ENCODE measurements around the gene CALU.

CALU gene

GRCh38 chr7:128739048-128739962 is at the start of gene CALU:
Gene CALU, plus strand, starts transcription at chr7:128739359. Its CDS starts 9,225 bp downstream, at chr7:128748584.
- peak within 1 kb of the TSS; percentile 99 for H3K4me3 Mint-ChIP-seq
- H3K27me3 Mint-ChIP-seq = no peaks in the 10 kb centered on the region
- H3K9me3 Mint-ChIP-seq = no peaks in the 10 kb centered on the region
- peaks cover under 1% of the 10 kb centered on the region for H3K36me3 Mint-ChIP-seq
- peak within 1 kb of the TSS; percentile 96 for H3K27ac Mint-ChIP-seq
- H3K4me1 Mint-ChIP-seq = peaks cover 48% of the 10 kb centered on the region

GRCh38 chr7:128691227-128691626 is 47.9 kb upstream of the CALU start:
- Mint-ChIP-seq H3K27me3 (peaks cover 7% of the 10 kb centered on the region), H3K27ac (no peak overlapping the region), H3K36me3 (peaks cover 2% of the 10 kb centered on the region), H3K4me1 (no peaks in the 10 kb centered on the region), H3K4me3 (no peak overlapping the region), H3K9me3 (no peaks in the 10 kb centered on the region)

DNA sequence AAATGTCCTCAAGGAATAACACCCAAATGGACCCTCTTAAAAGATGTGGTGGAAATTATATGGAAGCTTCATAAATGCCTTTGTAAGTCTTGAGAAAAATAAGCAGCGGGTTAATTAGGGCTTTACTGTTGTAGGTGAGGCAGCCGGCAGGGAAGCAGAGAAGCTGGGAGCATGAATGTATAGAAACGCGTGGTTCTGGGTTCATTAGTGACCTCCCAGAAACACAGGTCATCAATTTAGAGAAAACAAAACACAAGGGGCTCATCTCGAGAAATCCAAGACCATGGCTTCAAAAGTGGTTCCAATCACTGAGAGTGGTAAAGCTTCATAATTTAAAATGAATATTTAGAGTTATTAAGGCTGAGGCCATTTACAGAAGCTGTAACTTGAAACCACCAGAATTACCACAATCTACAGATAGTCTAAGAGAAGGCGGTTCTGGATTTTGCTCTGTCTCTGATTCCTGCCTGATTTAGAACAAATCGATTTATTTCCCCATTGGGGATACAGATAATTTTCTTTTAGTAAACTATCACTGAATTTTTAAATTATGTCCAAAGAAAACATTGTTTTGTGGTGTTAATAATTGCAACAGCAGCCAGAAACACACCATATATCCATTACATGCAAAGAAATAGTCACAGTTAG is 46.4 kb upstream of the CALU start:
- Mint-ChIP-seq H3K4me1 (peaks cover 4% of the 10 kb centered on the region), H3K27me3 (peaks cover 19% of the 10 kb centered on the region), H3K27ac (no peak overlapping the region), H3K4me3 (no peak overlapping the region), H3K9me3 (no peaks in the 10 kb centered on the region), H3K36me3 (no peaks in the 10 kb centered on the region)

- H3K27ac Mint-ChIP-seq = no peak overlapping the region
- H3K36me3 Mint-ChIP-seq = no peaks in the 10 kb centered on the region
Observed at GRCh38 chr7:128693373-128694015, 45.7 kb upstream of the CALU start.

DNA sequence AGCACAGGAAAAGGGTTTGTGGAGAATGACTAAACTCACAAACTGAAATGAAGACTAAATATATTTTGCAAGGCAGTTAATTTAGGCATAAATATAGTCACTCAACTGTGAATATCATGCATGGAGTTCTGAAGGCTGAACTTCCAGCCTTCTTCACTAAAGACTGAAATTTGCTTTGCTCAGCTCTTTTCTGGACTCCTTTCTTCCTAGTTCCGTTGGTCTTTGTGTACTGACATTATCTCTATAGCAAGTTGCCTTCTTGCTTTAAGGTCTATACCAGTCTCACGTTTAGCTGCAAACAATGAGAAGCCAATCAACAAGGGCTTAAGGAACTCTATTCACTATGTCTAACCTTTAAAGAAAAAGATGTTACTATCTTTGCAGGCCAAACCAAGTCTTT is 44.4 kb upstream of the CALU start:
- H3K4me1 Mint-ChIP-seq = peaks cover 11% of the 10 kb centered on the region
- no peak overlapping the region for H3K27ac Mint-ChIP-seq
- no peaks in the 10 kb centered on the region for H3K36me3 Mint-ChIP-seq
- no peak overlapping the region for H3K4me3 Mint-ChIP-seq
- H3K9me3 Mint-ChIP-seq = no peaks in the 10 kb centered on the region
- peaks cover 34% of the 10 kb centered on the region for H3K27me3 Mint-ChIP-seq

More at GRCh38 chr7:128693373-128694015, 45.7 kb upstream of the CALU start:
- Mint-ChIP-seq H3K4me1 (peaks cover 11% of the 10 kb centered on the region), H3K9me3 (no peaks in the 10 kb centered on the region), H3K4me3 (no peak overlapping the region), H3K27me3 (peaks cover 26% of the 10 kb centered on the region)

DNA sequence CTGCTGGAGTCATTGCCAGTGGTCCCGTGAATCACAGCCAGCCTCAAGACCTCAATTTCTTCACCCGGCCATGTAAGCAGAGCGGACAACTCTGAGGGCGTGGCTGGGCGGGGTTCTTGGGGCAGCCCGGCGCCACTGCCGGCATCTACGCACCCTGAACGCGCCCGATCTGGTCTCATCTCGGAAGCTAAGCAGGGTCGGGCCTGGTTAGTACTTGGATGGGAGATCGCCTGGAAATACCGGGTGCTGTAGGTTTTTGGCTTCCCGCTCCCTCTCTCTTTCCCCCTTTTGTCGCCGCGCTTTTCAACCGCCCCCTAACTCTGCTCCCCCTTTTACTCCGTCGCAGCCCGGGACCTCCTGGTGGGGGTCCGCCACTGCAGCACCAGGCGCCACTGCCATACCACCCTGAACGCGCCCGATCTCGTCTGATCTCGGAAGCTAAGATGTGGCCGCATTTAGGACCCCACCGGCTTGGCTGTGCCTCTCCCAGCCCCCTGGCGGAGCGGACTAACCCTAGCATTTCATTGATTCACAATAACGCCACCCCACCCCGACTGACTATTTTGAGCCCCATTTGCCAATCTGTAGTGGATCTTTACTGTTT is 41.8 kb upstream of the CALU start:
- Mint-ChIP-seq H3K27me3 (peaks cover 40% of the 10 kb centered on the region), H3K9me3 (no peaks in the 10 kb centered on the region), H3K27ac (no peak overlapping the region), H3K36me3 (no peaks in the 10 kb centered on the region), H3K4me1 (peaks cover 11% of the 10 kb centered on the region), H3K4me3 (peak overlapping the region; percentile 64)

- no peak overlapping the region for H3K27ac Mint-ChIP-seq
- peaks cover 37% of the 10 kb centered on the region for H3K27me3 Mint-ChIP-seq
- H3K36me3 Mint-ChIP-seq = no peaks in the 10 kb centered on the region
- no peaks in the 10 kb centered on the region for H3K9me3 Mint-ChIP-seq
- H3K4me1 Mint-ChIP-seq = peaks cover 15% of the 10 kb centered on the region
- no peak overlapping the region for H3K4me3 Mint-ChIP-seq
Observed at GRCh38 chr7:128699196-128699712, 39.9 kb upstream of the CALU start.

GRCh38 chr7:128699895-128700294 is 39.3 kb upstream of the CALU start:
- H3K27me3 Mint-ChIP-seq = peaks cover 37% of the 10 kb centered on the region
- no peak overlapping the region for H3K4me3 Mint-ChIP-seq
- H3K27ac Mint-ChIP-seq = no peak overlapping the region
- H3K4me1 Mint-ChIP-seq = peaks cover 15% of the 10 kb centered on the region
- H3K36me3 Mint-ChIP-seq = no peaks in the 10 kb centered on the region
- no peaks in the 10 kb centered on the region for H3K9me3 Mint-ChIP-seq

DNA sequence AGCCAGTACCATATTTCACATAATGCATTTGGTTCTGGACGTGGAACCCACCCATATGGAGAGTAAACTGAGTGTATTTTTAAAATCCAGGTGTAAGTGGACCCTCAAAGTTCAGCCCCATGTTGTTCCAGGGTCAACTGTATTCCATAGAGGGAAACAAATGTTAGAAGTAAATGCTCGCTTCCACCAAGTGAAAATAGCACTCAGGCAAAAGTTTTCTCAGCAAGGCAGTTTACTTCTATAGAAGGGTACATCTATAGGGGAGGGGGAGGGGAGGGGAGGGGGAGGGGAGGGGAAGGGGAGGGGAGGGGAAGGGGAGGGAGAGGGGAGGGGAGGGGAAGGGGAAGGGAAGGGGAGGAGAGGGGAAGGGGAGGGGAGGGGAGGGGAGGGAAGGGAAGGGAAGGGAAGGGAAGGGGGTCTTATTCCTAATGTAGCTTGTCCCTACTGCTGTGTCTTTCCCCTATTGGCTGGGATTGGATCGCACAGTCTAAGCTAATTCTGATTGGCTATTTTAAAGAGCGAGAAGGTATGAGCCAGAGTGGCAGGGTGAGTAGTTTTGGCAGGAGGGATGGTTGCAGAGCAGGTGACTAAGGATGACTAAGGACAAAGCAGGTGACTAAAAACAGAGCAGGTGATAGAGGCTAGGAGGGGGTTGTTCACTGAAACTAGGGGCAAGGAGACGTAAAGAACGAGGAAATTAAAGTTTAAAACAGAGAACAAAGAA is 37.9 kb upstream of the CALU start:
- H3K4me1 Mint-ChIP-seq = peaks cover 15% of the 10 kb centered on the region
- H3K27me3 Mint-ChIP-seq = peaks cover 33% of the 10 kb centered on the region
- H3K9me3 Mint-ChIP-seq = no peaks in the 10 kb centered on the region
- H3K36me3 Mint-ChIP-seq = no peaks in the 10 kb centered on the region
- no peak overlapping the region for H3K27ac Mint-ChIP-seq
- H3K4me3 Mint-ChIP-seq = no peak overlapping the region

- peaks cover 4% of the 10 kb centered on the region for H3K4me1 Mint-ChIP-seq
- no peak overlapping the region for H3K4me3 Mint-ChIP-seq
- H3K27me3 Mint-ChIP-seq = peaks cover 11% of the 10 kb centered on the region
- no peak overlapping the region for H3K27ac Mint-ChIP-seq
- no peaks in the 10 kb centered on the region for H3K36me3 Mint-ChIP-seq
- H3K9me3 Mint-ChIP-seq = no peaks in the 10 kb centered on the region
Observed at GRCh38 chr7:128703609-128704241, 35.4 kb upstream of the CALU start.

- H3K27me3 Mint-ChIP-seq = no peaks in the 10 kb centered on the region
- H3K9me3 Mint-ChIP-seq = no peaks in the 10 kb centered on the region
- no peak overlapping the region for H3K27ac Mint-ChIP-seq
- H3K36me3 Mint-ChIP-seq = no peaks in the 10 kb centered on the region
- H3K4me1 Mint-ChIP-seq = peaks cover 4% of the 10 kb centered on the region
- H3K4me3 Mint-ChIP-seq = no peak overlapping the region
Observed at GRCh38 chr7:128705891-128706333, 33.2 kb upstream of the CALU start.

GRCh38 chr7:128707752-128708151 is 31.4 kb upstream of the CALU start:
- no peak overlapping the region for H3K27ac Mint-ChIP-seq

DNA sequence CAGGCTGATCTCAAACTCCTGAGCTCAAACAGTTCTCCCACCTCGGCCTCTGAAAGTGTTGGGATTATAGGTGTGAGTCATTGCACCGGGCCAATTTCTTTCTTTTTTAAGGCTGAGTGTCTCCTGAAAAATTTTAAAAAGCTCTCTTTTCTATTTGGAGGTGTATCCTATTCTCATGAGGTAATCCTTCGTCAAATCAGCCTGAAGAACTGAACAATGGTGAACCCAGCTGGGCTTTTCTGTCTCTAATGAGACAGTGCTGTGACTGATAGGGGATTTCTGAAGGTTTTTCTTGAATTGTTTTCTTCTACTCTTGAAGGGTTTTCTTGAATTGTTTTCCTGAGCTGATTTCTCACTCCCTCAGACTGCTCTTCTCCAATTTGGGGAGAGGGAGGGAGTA is 30.9 kb upstream of the CALU start:
- no peaks in the 10 kb centered on the region for H3K9me3 Mint-ChIP-seq
- H3K27me3 Mint-ChIP-seq = peaks cover 2% of the 10 kb centered on the region
- no peaks in the 10 kb centered on the region for H3K36me3 Mint-ChIP-seq
- no peak overlapping the region for H3K27ac Mint-ChIP-seq
- H3K4me1 Mint-ChIP-seq = peaks cover 4% of the 10 kb centered on the region
- no peak overlapping the region for H3K4me3 Mint-ChIP-seq

More at GRCh38 chr7:128707752-128708151, 31.4 kb upstream of the CALU start:
- peaks cover 2% of the 10 kb centered on the region for H3K27me3 Mint-ChIP-seq
- no peaks in the 10 kb centered on the region for H3K9me3 Mint-ChIP-seq
- H3K4me3 Mint-ChIP-seq = no peak overlapping the region
- H3K36me3 Mint-ChIP-seq = no peaks in the 10 kb centered on the region
- H3K4me1 Mint-ChIP-seq = peaks cover 4% of the 10 kb centered on the region

DNA sequence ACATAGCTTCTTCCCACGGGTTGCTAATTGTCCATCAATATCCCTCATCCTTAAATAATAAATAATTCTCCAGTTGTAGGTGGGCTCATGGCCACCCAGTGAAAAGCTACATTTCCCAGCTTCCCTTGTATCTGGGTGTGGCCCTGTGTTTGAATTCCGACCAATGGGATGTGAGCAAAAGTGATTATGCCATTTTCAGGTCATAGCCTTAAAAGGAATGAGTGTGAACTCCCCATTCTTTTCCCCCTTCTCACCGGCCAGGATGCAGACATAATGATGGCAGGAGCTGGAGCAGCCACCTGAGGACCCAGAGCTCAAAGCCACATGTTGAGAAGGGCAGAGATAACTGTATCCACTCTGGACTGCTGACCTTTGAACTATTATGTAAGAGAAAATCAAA is 30.3 kb upstream of the CALU start:
- Mint-ChIP-seq H3K27me3 (peaks cover 2% of the 10 kb centered on the region), H3K36me3 (no peaks in the 10 kb centered on the region), H3K4me1 (peaks cover 1% of the 10 kb centered on the region), H3K27ac (no peak overlapping the region), H3K9me3 (no peaks in the 10 kb centered on the region), H3K4me3 (no peak overlapping the region)
